Dendritic cell treated with granulocyte-macrophage colony-stimulating factor and Interleukin-4, amounts not matched to agents 40 ng/mL and 50 ng/mL, for 4 days (primary cell): ENCODE results near the gene VGLL4.
A peak's percentile ranks its signal among the peaks of the same experiment; 100 is the strongest.

ENCODE experiments used
- H3K27ac Mint-ChIP-seq: one replicate; pipeline ENCODE4 v1.8.0; 2022; ENCODE audit warnings: mild to moderate bottlenecking, mixed read lengths
- H3K27me3 Mint-ChIP-seq: one replicate; pipeline ENCODE4 v1.8.0; 2022; ENCODE audit warnings: mild to moderate bottlenecking, mixed read lengths
- H3K36me3 Mint-ChIP-seq: one replicate; pipeline ENCODE4 v1.8.0; 2022; ENCODE audit warnings: low read depth, mixed read lengths
- H3K4me1 Mint-ChIP-seq: one replicate; pipeline ENCODE4 v1.8.0; 2022; ENCODE audit warnings: low read depth, mixed read lengths
- H3K4me3 Mint-ChIP-seq: one replicate; pipeline ENCODE4 v1.8.0; 2022; ENCODE audit warnings: mild to moderate bottlenecking, moderate library complexity, mixed read lengths
- H3K9me3 Mint-ChIP-seq: one replicate; pipeline ENCODE4 v1.8.0; 2022; ENCODE audit warnings: mixed read lengths
- intact Hi-C: fragments of 100-400 bp; cut with micrococcal nuclease; formaldehyde crosslinking; loops from one replicate; pipeline ENCODE4 v1.15.0; 2022

The VGLL4 gene

DNA sequence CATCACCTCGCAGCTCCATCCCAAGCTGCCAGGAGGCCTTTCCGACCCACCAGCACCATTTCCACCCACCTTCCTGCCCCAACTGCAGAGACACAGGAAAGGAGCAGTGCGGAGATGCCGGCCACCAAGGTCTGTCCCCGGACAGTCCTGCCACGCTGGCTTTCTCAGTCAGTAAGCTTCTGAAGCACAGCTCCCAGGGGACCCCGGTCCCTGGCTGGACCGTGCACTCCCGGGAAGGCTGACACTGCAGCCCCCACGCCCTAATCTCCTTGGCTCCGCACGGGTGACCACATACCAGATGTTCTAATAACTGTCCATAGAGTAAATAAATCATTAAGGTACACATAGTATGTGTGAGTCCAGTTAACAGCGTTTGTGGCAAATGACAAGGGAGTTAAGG, 73.5 kb downstream of the VGLL4 start:
- Mint-ChIP-seq H3K27ac (peak overlapping the region; percentile 8), H3K4me3 (no peak overlapping the region), H3K27me3 (no peaks in the 10 kb centered on the region), H3K4me1 (peaks cover 18% of the 10 kb centered on the region), H3K9me3 (no peaks in the 10 kb centered on the region), H3K36me3 (peaks cover 73% of the 10 kb centered on the region)
- intact Hi-C loops, result no loop called here

DNA sequence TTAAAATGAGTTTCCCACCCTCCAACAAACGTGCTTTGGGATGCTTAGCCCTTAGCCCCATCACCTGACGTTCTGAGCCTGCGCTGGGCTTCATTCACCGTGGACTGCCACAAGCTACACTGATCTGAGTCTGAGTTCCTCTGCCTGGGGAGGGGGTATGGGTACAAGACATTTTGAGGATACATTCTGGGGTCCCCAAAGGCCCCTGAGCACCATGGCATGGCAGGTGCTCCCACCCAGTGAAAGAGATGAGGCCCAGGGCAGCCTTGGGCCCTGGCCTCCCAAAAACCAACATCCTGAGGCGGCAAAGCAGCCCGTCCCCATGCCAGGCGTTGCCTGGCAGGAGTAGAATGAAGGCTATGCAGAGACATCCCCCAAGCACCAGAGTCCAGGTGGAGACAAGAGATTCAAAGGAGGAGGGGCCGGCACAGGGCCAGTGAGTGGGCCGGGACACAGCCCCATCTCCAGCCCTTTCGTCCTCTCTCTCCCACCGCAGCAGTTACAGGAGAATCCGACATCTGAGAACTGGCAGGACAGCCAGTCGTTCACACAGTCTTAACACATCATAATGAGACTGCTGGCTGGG, 74.5 kb downstream of the VGLL4 start:
- no peaks in the 10 kb centered on the region for H3K27me3 Mint-ChIP-seq
- no peak overlapping the region for H3K4me3 Mint-ChIP-seq
- peaks cover 77% of the 10 kb centered on the region for H3K36me3 Mint-ChIP-seq
- intact Hi-C loops, result no loop called here
- H3K27ac Mint-ChIP-seq, result peak overlapping the region; percentile 35
- peaks cover 18% of the 10 kb centered on the region for H3K4me1 Mint-ChIP-seq
- H3K9me3 Mint-ChIP-seq, result no peaks in the 10 kb centered on the region

DNA sequence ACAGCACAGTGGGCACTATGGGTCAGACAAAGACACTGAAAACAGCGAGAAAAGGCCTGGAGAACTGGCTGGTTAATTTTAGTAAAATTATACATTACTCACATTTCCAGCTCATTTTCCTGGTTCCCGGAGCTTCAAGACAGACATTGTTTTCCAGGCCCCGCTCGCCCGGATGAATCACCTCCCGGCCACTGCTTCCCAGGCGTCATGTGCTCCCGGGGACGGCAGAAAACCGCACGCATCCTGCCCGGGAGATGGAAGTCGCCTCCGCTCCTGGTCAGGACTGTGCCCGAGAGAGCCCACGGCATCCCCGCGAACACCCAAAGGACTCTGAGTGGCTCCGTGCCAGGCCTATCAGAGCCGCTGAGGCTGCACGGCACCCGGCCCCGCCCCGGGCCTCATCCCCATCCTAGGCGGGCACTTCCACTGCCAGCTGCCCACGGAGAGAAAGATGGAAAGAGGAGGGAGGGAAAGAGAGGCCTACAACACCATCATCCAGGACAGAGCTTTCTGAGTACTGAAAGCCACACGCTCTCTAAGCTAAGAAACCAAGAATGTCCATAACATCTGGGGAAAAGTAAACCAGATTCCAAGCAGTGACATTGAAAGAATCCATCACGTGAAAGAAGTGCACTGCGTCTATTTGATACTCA, 75.1 kb downstream of the VGLL4 start:
- H3K9me3 Mint-ChIP-seq, result no peaks in the 10 kb centered on the region
- intact Hi-C loops, result no loop called here

DNA sequence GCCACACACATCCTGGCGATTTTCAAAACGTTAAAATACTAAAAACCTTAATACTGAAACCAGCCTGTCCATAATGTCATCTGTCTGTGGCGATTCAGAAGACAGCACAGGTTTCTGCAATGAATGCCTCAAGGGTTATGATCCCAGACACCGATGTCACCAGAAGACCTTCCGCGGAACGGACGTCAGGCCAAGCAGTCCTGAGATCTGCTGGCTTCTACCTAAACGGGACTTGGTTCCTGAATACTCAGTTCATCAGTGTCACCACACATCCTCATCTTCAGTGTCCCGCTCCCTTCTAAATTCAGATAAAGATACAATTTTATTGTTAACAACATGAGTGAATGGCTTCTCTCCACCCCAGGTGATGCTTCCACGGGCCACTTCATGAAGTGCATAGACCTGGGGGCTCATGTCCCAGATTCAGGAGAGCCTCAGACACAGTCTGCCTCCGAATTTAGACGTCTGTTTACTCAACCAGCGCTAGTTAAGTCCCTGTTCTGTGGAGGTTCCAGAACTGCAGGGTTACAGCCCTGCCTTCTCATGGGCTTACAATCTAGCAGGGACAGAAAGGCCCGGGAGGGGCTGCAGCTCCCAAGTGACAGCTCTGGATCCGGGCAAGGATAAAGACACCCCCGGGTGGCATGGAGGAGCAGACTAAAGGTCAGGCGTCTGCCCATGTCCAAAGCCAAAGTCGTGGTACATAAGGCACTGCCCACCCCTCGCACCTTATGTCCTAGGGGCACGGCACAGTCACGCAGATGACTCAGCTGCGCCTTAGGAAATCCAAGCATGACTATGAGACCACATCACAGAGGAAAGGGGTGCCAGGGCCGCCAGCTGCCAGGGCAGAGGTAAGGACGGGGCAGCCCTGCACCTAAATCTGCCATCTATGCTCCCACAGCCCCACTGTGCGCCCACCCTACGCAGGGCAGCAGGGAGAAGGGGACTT, 75.9 kb downstream of the VGLL4 start:
- Mint-ChIP-seq H3K4me1 (peaks cover 18% of the 10 kb centered on the region), H3K9me3 (no peaks in the 10 kb centered on the region), H3K36me3 (peaks cover 82% of the 10 kb centered on the region), H3K27ac (no peak overlapping the region), H3K27me3 (no peaks in the 10 kb centered on the region), H3K4me3 (no peak overlapping the region)
- intact Hi-C loops, result no loop called here

More for the DNA sequence above, 75.1 kb downstream of the VGLL4 start:
- H3K36me3 Mint-ChIP-seq, result peaks cover 82% of the 10 kb centered on the region
- no peak overlapping the region for H3K4me3 Mint-ChIP-seq
- H3K27me3 Mint-ChIP-seq, result no peaks in the 10 kb centered on the region
- H3K27ac Mint-ChIP-seq, result no peak overlapping the region
- H3K4me1 Mint-ChIP-seq, result peaks cover 18% of the 10 kb centered on the region

DNA sequence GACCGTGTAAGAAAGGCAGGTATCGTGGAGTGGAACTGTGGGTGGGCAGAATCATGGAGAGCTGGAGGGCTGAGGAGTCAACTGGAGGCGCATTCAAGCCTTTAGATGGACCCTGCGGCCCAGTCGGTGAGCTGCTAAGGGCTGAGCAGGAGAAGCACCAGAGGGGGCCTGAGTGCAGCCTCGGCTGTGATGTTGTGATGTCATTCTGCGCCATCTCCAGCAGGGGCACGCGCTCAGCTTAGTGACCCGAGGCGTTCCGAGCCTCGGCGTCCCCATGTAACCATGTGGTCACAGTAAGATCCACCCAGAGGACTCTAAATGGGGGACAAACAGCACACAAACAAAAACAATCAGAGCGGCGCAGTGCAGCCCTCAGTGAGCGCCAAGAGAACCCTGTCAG, 76.8 kb downstream of the VGLL4 start:
- no peak overlapping the region for H3K4me3 Mint-ChIP-seq
- intact Hi-C loops, result no loop called here
- no peaks in the 10 kb centered on the region for H3K9me3 Mint-ChIP-seq
- H3K27me3 Mint-ChIP-seq, result no peaks in the 10 kb centered on the region
- no peak overlapping the region for H3K27ac Mint-ChIP-seq
- peaks cover 83% of the 10 kb centered on the region for H3K36me3 Mint-ChIP-seq
- peaks cover 16% of the 10 kb centered on the region for H3K4me1 Mint-ChIP-seq

DNA sequence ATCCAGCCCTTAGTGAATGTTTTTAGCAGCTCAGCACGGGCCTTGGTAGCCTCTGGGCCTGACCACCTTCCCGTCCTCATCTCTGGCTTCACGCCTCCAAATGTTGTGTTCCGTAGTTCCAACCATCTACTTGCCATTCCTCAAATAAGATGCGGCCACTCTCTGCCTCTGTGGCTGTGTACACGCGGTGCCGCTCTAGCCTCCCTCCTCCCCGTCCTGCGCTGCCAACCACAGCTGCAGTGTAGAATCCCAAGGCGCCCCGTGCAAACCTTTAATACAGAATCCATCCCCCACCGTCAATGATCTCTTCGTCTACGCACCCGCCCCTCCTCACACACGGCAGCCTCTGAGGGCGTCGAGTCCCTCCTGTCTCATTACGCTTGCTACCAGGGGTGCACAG, 77.2 kb downstream of the VGLL4 start:
- Mint-ChIP-seq H3K4me1 (peaks cover 12% of the 10 kb centered on the region), H3K27me3 (no peaks in the 10 kb centered on the region), H3K27ac (no peak overlapping the region), H3K36me3 (peaks cover 85% of the 10 kb centered on the region), H3K4me3 (no peak overlapping the region), H3K9me3 (no peaks in the 10 kb centered on the region)
- intact Hi-C loops, result no loop called here

DNA sequence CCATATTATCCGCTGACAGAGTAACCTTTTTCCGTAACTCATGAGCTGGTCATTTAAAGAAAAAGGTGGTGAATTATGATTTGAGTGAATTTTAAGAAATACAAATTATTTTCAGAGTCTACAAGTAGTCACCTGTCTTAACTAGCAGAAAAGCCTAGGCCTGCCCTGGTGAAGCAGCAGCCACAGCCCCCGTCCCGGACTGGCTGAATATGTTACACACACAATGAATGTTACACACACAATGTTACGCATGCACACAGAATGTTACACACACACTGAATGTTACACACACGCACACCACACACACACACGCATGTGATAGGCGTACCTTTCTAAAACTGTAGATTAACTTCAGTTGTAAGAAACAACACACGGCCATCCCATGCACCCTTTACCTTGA, 77.8 kb downstream of the VGLL4 start:
- Mint-ChIP-seq H3K9me3 (no peaks in the 10 kb centered on the region), H3K4me1 (peaks cover 6% of the 10 kb centered on the region), H3K27me3 (no peaks in the 10 kb centered on the region), H3K4me3 (no peak overlapping the region), H3K36me3 (peaks cover 90% of the 10 kb centered on the region), H3K27ac (no peak overlapping the region)
- intact Hi-C loops, result no loop called here

DNA sequence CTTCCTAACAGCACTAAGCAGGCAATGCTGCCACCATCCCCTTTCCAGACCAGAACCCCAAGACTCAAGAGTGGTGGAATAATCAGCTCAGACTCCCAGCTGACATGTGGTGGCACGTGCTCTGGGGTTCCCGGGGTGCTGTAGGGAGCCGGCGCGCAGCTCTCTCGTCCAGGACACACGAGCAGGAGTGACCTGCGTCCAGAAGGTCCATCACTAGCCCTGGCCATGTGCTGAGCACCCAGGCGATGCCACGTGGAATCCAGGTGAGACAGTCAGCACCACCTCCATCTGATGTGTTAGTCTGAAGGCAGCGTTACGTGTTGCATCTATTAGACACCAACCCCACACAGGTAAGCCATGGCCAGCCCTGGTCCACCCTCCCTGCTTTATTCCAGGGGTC, 78.2 kb downstream of the VGLL4 start:
- Mint-ChIP-seq H3K9me3 (no peaks in the 10 kb centered on the region), H3K4me3 (no peak overlapping the region), H3K27ac (no peak overlapping the region), H3K27me3 (no peaks in the 10 kb centered on the region), H3K4me1 (peaks cover 2% of the 10 kb centered on the region), H3K36me3 (peaks cover 92% of the 10 kb centered on the region)
- intact Hi-C loops, result no loop called here

DNA sequence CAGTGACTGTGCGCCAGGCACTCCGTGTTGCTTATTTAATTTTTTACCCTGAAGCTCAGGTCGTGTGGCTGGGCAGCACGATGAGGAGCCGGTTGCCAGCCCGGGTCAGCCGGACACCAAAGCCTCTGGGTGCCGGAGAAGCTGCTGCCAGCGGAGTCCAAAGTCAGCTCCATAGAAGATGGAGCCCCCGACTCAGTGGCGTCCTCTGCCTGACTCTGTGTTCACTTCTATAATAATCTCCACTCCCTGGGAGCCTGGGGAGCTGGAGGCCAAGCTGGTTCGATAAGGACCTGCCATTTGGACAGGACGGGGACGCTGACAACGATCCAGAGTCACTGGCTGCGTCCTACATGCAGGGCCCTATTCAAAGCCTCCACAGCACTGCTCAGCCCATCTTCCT, 78.6 kb downstream of the VGLL4 start:
- H3K36me3 Mint-ChIP-seq, result peaks cover 92% of the 10 kb centered on the region
- H3K27ac Mint-ChIP-seq, result no peak overlapping the region
- no peaks in the 10 kb centered on the region for H3K4me1 Mint-ChIP-seq
- intact Hi-C loops, result no loop called here
- H3K27me3 Mint-ChIP-seq, result no peaks in the 10 kb centered on the region
- H3K4me3 Mint-ChIP-seq, result no peak overlapping the region
- no peaks in the 10 kb centered on the region for H3K9me3 Mint-ChIP-seq

DNA sequence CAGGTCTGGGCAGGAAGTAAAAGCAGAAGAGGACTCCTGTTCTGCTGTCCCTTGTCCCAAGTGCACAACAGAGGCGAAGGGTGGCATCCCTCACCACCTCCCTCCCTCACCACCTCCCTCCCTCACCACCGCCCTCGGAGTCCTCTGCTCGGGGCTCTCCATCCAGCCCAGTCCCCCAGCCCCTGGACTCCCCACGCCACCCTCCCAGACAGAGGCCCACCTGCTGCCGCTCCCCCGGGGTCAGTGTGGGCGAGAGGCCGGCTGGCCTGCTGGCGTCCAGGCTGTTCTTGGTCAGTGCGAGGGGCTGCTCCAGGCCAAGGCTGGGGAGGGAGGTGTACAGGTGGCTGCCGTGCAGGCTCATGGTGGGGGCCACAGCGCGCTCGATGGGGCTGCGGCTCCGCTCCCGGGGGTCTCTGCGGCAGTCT, 79.1 kb downstream of the VGLL4 start:
- intact Hi-C loops, result no loop called here
- Mint-ChIP-seq H3K36me3 (peaks cover 95% of the 10 kb centered on the region), H3K4me3 (no peak overlapping the region), H3K9me3 (no peaks in the 10 kb centered on the region), H3K27ac (no peak overlapping the region), H3K4me1 (no peaks in the 10 kb centered on the region), H3K27me3 (no peaks in the 10 kb centered on the region)

DNA sequence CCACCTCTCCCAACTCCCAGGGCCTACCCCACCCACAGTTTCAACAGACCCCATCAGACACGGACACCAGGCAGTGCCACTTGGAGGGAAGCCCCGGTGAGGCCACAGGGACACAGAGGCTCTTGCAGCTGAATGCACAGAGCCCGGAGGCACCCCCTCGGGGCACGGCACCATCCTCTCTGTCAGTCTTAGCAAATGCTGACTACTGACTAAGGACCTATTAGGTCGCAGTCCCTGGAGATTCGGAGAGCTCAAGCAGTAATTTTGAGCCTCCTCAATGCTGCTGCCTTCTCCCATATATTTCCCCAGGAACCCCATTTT, 79.9 kb downstream of the VGLL4 start:
- Mint-ChIP-seq H3K27me3 (no peaks in the 10 kb centered on the region), H3K27ac (no peak overlapping the region), H3K9me3 (no peaks in the 10 kb centered on the region), H3K36me3 (peaks cover 96% of the 10 kb centered on the region), H3K4me1 (no peaks in the 10 kb centered on the region), H3K4me3 (no peak overlapping the region)
- intact Hi-C loops, result no loop called here

DNA sequence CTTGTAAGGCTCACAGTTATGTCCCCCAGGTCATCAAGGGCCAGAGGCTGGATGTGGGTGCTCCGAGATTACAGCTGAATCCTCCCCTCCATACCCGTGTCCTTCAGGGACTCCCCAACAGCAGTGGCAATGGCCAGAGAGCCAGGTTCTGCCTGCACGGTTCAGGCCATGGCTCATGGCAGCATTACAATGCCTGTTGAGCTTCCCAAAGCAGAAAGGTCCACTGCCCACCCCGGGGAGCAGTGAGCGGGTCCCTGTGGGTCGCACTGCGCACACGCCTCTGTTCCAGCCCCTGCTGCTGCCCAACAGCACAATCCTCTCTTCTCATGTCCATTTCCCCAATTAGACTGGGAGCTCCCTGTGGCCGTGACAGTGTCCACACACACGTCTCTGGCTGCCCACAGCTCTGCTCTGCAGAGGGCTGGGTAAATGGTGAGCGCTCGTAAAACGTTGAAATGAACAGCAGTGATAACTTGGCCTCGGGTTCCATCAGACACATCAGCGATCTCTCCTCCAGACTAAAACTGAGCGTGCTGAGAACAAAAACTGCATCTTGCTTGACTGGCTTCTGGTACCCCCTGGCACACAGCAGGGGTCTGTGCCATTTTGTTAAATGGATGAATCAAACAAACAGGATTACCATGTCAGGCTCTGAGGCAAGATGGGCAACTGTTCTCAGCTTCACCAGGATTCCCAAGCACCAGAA, 80.4 kb downstream of the VGLL4 start:
- Mint-ChIP-seq H3K36me3 (peaks cover 96% of the 10 kb centered on the region), H3K27ac (no peak overlapping the region), H3K4me3 (no peak overlapping the region), H3K4me1 (no peaks in the 10 kb centered on the region), H3K27me3 (no peaks in the 10 kb centered on the region), H3K9me3 (no peaks in the 10 kb centered on the region)
- intact Hi-C loops, result no loop called here

DNA sequence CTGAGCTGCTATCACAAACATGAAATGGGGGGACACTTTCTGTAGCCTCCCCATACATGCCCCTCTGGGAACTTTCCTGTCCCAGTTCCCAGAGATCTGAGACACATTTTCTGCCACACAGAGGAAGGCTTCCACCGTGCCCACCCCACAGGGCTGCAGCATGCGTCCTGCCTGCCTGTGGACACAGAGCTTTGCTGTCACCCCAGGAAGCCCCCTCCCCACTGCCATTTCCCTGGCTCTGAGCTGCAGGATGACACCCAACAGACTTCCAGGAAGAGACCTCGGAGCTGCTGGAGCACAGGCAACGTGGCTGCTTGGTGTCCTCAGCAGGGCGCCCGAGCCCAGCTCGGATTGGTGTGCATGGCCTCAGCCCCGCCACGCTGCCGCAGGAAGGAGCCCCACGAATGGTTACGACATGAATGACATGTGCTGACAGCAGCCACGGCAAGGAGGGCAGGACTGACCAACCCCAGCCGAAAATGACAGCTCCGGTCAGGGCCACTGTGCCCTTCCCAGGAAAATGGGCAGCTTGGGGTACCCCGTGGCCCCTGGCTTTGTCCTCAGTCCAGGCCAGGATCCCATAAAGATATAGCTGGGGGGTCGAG, 81.3 kb downstream of the VGLL4 start:
- Mint-ChIP-seq H3K9me3 (no peaks in the 10 kb centered on the region), H3K36me3 (peaks cover 96% of the 10 kb centered on the region), H3K4me1 (no peaks in the 10 kb centered on the region), H3K4me3 (no peak overlapping the region), H3K27me3 (no peaks in the 10 kb centered on the region), H3K27ac (no peak overlapping the region)
- intact Hi-C loops, result no loop called here
